ENCODE measurements around the gene RNF214. TPM values are rescaled to one million over a fixed set of nuclear protein-coding genes. Genes with fewer than 3 reads are reported as not detected.

Gene RNF214
- total RNA-seq, 1 donor: 4.7 TPM

DNA sequence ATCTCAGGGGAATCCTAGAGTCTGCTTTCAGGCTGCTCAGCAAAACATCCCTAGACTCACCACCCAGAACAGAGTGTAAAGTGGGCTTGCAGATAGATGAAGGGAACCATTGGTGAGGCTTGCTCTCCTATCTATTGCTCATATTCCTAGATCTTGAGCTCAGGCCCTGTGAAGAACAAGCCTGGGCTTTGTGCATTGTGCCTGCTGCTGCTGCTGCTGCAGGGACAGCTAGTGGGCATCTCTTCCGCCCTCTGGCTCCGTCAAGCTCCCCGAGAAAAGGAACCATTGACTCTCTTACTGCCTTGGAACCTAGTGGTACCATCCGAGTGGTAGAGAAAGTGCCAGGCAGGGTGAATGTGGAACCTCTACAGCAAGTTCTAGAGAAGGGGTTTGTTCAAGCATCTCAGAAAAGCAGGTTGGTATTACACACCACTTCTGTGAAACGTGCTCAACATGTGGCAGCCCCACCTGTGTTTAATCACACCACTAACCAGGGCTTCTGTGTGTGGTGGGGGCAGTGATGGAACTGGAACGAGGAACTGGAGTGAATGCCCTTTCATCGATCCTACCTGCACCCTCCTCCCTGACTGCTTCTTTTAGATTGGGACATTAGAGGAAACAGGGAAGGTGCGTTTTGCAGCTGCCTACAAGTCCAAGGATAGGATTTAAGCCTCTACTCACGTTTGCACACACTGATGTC lies 63.1 kb downstream of the RNF214 start:
- Histone ChIP-seq H3K27me3 (ENCODE audit: insufficient read depth, low read length) (no peaks in the 10 kb centered on the region), H3K4me3 (ENCODE audit: low read length) (no peak overlapping the region), H3K4me1 (ENCODE audit: insufficient read depth, low read length) (no peaks in the 10 kb centered on the region), H3K9me3 (ENCODE audit: low read depth, low read length) (no peaks in the 10 kb centered on the region)

DNA sequence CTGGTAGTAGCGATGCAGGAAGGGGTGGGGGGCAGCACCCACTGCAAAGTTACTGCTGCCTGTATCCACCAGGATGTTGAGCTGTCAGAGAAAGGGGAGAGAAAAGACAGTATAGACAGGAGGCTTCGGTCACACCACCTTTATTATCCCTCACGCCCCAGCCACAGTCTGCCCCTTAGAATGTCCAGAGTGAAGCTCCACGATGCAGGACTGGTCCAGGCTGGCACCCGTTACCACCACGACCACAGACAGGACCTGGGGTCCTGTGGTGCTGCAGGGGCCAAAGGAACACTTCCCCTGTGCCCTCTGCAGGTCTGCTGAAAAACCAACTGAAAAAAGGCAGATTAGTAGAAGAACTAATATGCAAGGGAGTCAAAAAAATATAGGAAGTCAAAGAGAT lies 64.4 kb downstream of the RNF214 start:
- no peaks in the 10 kb centered on the region for H3K4me1 ChIP-seq (ENCODE audit: insufficient read depth, low read length)
- H3K27me3 ChIP-seq (ENCODE audit: insufficient read depth, low read length): no peaks in the 10 kb centered on the region
- no peaks in the 10 kb centered on the region for H3K9me3 ChIP-seq (ENCODE audit: low read depth, low read length)
- no peak overlapping the region for H3K4me3 ChIP-seq (ENCODE audit: low read length)

GRCh38 chr11:117298195-117298594 lies 65.7 kb downstream of the RNF214 start:
- H3K27me3 ChIP-seq (ENCODE audit: insufficient read depth, low read length): no peaks in the 10 kb centered on the region
- H3K9me3 ChIP-seq (ENCODE audit: low read depth, low read length): no peaks in the 10 kb centered on the region
- H3K4me1 ChIP-seq (ENCODE audit: insufficient read depth, low read length): no peaks in the 10 kb centered on the region
- H3K4me3 ChIP-seq (ENCODE audit: low read length): no peak overlapping the region

- Histone ChIP-seq H3K9me3 (ENCODE audit: low read depth, low read length) (no peaks in the 10 kb centered on the region), H3K27me3 (ENCODE audit: insufficient read depth, low read length) (no peaks in the 10 kb centered on the region), H3K4me3 (ENCODE audit: low read length) (no peak overlapping the region), H3K4me1 (ENCODE audit: insufficient read depth, low read length) (no peaks in the 10 kb centered on the region)
Measured at GRCh38 chr11:117299351-117300282, 67.1 kb downstream of the RNF214 start.

- Histone ChIP-seq H3K9me3 (ENCODE audit: low read depth, low read length) (no peaks in the 10 kb centered on the region), H3K4me1 (ENCODE audit: insufficient read depth, low read length) (no peaks in the 10 kb centered on the region), H3K4me3 (ENCODE audit: low read length) (no peak overlapping the region), H3K27me3 (ENCODE audit: insufficient read depth, low read length) (no peaks in the 10 kb centered on the region)
Measured at GRCh38 chr11:117300283-117300663, 67.8 kb downstream of the RNF214 start.

- Histone ChIP-seq H3K4me3 (ENCODE audit: low read length) (no peak overlapping the region), H3K9me3 (ENCODE audit: low read depth, low read length) (no peaks in the 10 kb centered on the region), H3K27me3 (ENCODE audit: insufficient read depth, low read length) (no peaks in the 10 kb centered on the region), H3K4me1 (ENCODE audit: insufficient read depth, low read length) (no peaks in the 10 kb centered on the region)
Measured at GRCh38 chr11:117300773-117301172, 68.3 kb downstream of the RNF214 start.

DNA sequence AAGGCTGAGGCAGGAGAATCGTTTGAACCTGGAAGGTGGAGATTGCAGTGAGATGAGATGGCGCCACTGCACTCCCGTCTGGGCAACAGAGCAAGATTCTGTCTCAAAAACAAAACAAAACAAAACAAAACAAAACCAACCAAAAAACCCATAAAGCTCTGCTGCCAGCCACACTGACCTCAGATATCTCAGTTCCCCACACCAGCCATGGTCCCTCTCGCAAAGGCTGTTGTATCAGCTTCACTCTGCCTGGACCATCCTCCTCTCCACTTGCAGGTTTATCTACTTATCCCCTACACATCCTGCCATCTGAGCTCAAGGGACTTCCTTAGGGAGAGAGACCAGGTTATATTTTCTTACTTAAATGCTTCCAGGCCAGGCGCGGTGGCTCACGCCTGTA lies 69.8 kb downstream of the RNF214 start:
- Histone ChIP-seq H3K4me1 (ENCODE audit: insufficient read depth, low read length) (no peaks in the 10 kb centered on the region), H3K9me3 (ENCODE audit: low read depth, low read length) (no peaks in the 10 kb centered on the region), H3K27me3 (ENCODE audit: insufficient read depth, low read length) (no peaks in the 10 kb centered on the region), H3K4me3 (ENCODE audit: low read length) (no peak overlapping the region)

GRCh38 chr11:117303101-117303500 lies 70.6 kb downstream of the RNF214 start:
- H3K4me1 ChIP-seq (ENCODE audit: insufficient read depth, low read length): no peaks in the 10 kb centered on the region
- H3K27me3 ChIP-seq (ENCODE audit: insufficient read depth, low read length): no peaks in the 10 kb centered on the region
- H3K9me3 ChIP-seq (ENCODE audit: low read depth, low read length): no peaks in the 10 kb centered on the region
- no peak overlapping the region for H3K4me3 ChIP-seq (ENCODE audit: low read length)

- Histone ChIP-seq H3K27me3 (ENCODE audit: insufficient read depth, low read length) (no peaks in the 10 kb centered on the region), H3K4me3 (ENCODE audit: low read length) (no peak overlapping the region), H3K4me1 (ENCODE audit: insufficient read depth, low read length) (no peaks in the 10 kb centered on the region), H3K9me3 (ENCODE audit: low read depth, low read length) (no peaks in the 10 kb centered on the region)
Measured at GRCh38 chr11:117303646-117304315, 71.3 kb downstream of the RNF214 start.

- Histone ChIP-seq H3K4me1 (ENCODE audit: insufficient read depth, low read length) (no peaks in the 10 kb centered on the region), H3K9me3 (ENCODE audit: low read depth, low read length) (no peaks in the 10 kb centered on the region), H3K4me3 (ENCODE audit: low read length) (no peak overlapping the region), H3K27me3 (ENCODE audit: insufficient read depth, low read length) (no peaks in the 10 kb centered on the region)
Measured at GRCh38 chr11:117305145-117305544, 72.7 kb downstream of the RNF214 start.

DNA sequence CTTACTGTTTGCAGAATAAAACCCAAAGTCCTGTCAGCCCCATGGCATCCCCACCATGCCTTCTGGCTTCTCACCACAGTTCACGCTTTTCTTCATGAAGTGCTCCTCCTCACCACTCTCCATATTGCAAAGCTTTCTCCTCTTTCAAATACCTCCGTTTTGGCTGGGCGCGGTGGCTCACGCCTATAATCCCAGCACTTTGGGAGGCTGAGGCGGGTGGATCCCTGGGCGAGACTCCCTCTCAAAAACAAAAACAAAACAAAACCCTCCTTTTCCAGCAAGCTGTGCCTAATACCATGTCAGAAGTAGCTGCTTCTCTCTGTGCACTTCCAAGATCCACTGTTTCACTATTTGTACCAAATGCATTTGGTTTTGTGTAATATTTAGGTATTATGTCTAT lies 76.8 kb downstream of the RNF214 start:
- no peaks in the 10 kb centered on the region for H3K27me3 ChIP-seq (ENCODE audit: insufficient read depth, low read length)
- H3K9me3 ChIP-seq (ENCODE audit: low read depth, low read length): no peaks in the 10 kb centered on the region
- no peak overlapping the region for H3K4me3 ChIP-seq (ENCODE audit: low read length)
- peaks cover 17% of the 10 kb centered on the region for H3K4me1 ChIP-seq (ENCODE audit: insufficient read depth, low read length)

- peaks cover 37% of the 10 kb centered on the region for H3K4me1 ChIP-seq (ENCODE audit: insufficient read depth, low read length)
- H3K27me3 ChIP-seq (ENCODE audit: insufficient read depth, low read length): peaks cover 7% of the 10 kb centered on the region
- no peak overlapping the region for H3K4me3 ChIP-seq (ENCODE audit: low read length)
- H3K9me3 ChIP-seq (ENCODE audit: low read depth, low read length): no peaks in the 10 kb centered on the region
Measured at GRCh38 chr11:117313091-117313490, 80.6 kb downstream of the RNF214 start.

DNA sequence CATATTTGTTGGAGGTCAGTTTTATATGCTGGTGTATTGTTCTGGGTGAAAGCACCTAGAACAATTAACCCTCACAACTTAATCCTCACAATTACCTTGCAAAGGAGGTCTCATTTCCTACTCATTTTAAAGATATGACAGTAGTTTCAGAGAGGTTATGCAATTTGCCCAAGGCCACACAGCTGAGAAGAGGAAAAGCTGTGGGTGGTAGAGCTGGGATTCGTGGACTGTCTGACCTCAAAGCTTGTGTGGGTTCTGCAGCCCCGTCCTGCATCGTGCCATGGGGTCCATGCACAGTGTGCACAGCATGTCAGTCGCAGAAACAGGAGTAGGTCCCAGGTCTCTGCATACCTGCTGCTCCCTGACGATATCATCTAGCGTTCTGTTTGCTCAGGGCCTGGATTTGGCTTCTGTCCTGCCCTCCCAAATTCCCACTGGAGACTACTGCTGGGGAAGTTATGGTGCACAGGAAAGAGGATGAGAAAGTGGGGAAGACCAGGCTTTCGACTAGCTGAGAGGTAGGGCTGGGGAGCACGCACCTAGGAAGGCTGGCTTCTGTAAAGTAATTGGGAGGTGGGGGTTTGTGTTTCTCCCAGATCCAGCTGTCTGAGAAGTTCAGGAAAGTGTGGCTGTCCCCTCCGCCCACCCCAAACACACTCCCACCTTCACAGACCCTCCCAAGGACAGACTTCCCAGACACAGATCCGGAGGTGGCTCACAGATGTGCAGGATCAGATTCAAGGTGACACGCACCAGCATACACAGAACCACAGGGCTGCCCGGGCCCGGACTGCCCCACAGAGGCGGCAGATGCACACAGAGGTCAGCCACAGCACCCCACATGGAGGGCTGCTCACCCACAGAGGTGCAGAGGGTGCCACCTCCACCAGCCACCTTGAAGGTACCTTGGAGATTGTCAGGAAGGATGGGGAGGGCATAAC lies 81.6 kb downstream of the RNF214 start:
- Histone ChIP-seq H3K27me3 (ENCODE audit: insufficient read depth, low read length) (peaks cover 7% of the 10 kb centered on the region), H3K4me1 (ENCODE audit: insufficient read depth, low read length) (peaks cover 37% of the 10 kb centered on the region), H3K4me3 (ENCODE audit: low read length) (no peak overlapping the region), H3K9me3 (ENCODE audit: low read depth, low read length) (no peaks in the 10 kb centered on the region)

- Histone ChIP-seq H3K27me3 (ENCODE audit: insufficient read depth, low read length) (peaks cover 7% of the 10 kb centered on the region), H3K9me3 (ENCODE audit: low read depth, low read length) (no peaks in the 10 kb centered on the region), H3K4me1 (ENCODE audit: insufficient read depth, low read length) (peaks cover 37% of the 10 kb centered on the region), H3K4me3 (ENCODE audit: low read length) (no peak overlapping the region)
Measured at GRCh38 chr11:117314840-117315239, 82.4 kb downstream of the RNF214 start.

Data from mononuclear cell (primary cell).